Caki2 (cell line): ENCODE results near the gene JAKMIP3. TPM values are rescaled to one million over a fixed set of nuclear protein-coding genes. Genes with fewer than 3 reads are reported as not detected.

Experiments used
- DNase-seq: peaks from one replicate; pipeline ENCODE4 v3.0.0-alpha.2; 2015; ENCODE audit warnings: low read depth
- in situ Hi-C: cut with HindIII; loops from 2 replicates; pipeline ENCODE4 v1.10.0; 2016; ENCODE audit warnings: low sequenced_read_pairs, low pct_unique_long_range_greater_than_20kb, mixed read lengths
- total RNA-seq: library from RNA; depleted of rRNA; stranded (reverse); fragments of >200 nt; shearing (Covaris generic); gene quantifications from 2 replicates; pipeline ENCODE4 v1.2.3, GENCODE V29; 2014; ENCODE audit warnings: low replicate concordance

JAKMIP3 gene
- total RNA-seq, 1 experiment from 2014 or later, result 0.54 TPM

- no peak for DNase-seq
- in situ Hi-C loops, result no loop called here
Observed at GRCh38 chr10:132040046-132040445, 25.7 kb upstream of the JAKMIP3 start.

- no peak for DNase-seq
- in situ Hi-C loops, result no loop called here
Observed at GRCh38 chr10:132041340-132041739, 24.4 kb upstream of the JAKMIP3 start.

GRCh38 chr10:132043861-132044695 is 21.7 kb upstream of the JAKMIP3 start:
- DNase-seq, result no peak
- in situ Hi-C loops, result no loop called here

GRCh38 chr10:132044803-132045202 is 20.9 kb upstream of the JAKMIP3 start:
- in situ Hi-C loops, result no loop called here
- DNase-seq, result no peak

GRCh38 chr10:132045324-132045723 is 20.4 kb upstream of the JAKMIP3 start:
- DNase-seq, result no peak
- in situ Hi-C loops, result no loop called here

- in situ Hi-C loops, result no loop called here
- DNase-seq, result no peak
Observed at GRCh38 chr10:132047575-132048293, 18.0 kb upstream of the JAKMIP3 start.

- in situ Hi-C loops, result no loop called here
- no peak for DNase-seq
Observed at GRCh38 chr10:132048294-132048667, 17.5 kb upstream of the JAKMIP3 start.

- DNase-seq, result no peak
- in situ Hi-C loops, result no loop called here
Observed at GRCh38 chr10:132050191-132050590, 15.6 kb upstream of the JAKMIP3 start.

GRCh38 chr10:132052124-132052523 is 13.6 kb upstream of the JAKMIP3 start:
- in situ Hi-C loops, result no loop called here
- no peak for DNase-seq

GRCh38 chr10:132054564-132054963 is 11.2 kb upstream of the JAKMIP3 start:
- in situ Hi-C loops, result no loop called here
- no peak for DNase-seq

- in situ Hi-C loops, result no loop called here
- no peak for DNase-seq
Observed at GRCh38 chr10:132055616-132056015, 10.1 kb upstream of the JAKMIP3 start.

- in situ Hi-C loops, result no loop called here
- DNase-seq, result no peak
Observed at GRCh38 chr10:132056663-132057062, 9.1 kb upstream of the JAKMIP3 start.

GRCh38 chr10:132057191-132057681 is 8.5 kb upstream of the JAKMIP3 start:
- in situ Hi-C loops, result no loop called here
- DNase-seq, result no peak

GRCh38 chr10:132058111-132058745 is 7.5 kb upstream of the JAKMIP3 start:
- in situ Hi-C loops, result no loop called here
- DNase-seq, result no peak

- DNase-seq, result no peak
- in situ Hi-C loops, result no loop called here
Observed at GRCh38 chr10:132058793-132059759, 6.7 kb upstream of the JAKMIP3 start.

GRCh38 chr10:132059760-132060508 is 5.8 kb upstream of the JAKMIP3 start:
- in situ Hi-C loops, result no loop called here
- no peak for DNase-seq

GRCh38 chr10:132061030-132061429 is 4.7 kb upstream of the JAKMIP3 start:
- in situ Hi-C loops, result no loop called here
- DNase-seq, result no peak
